Breast epithelium (tissue), 3 donors: ENCODE data around the gene IGF2BP2.

Experiments used
- CTCF ChIP-seq, 3 donors: fragments of 450-650 bp; IDR thresholded peaks; one replicate each; pipeline ENCODE4 v1.5.1; 2016 to 2017; ENCODE audit warnings: antibody characterized with exemption in 3 of 3, mild to moderate bottlenecking in 3 of 3, moderate library complexity in 3 of 3
- POLR2A ChIP-seq: fragments of 450-650 bp; IDR thresholded peaks from one replicate; pipeline ENCODE4 v1.6.1; 2016; ENCODE audit warnings: antibody characterized with exemption, mild to moderate bottlenecking, moderate library complexity
- POLR2AphosphoS5 ChIP-seq, 3 donors: sonication (generic); formaldehyde crosslinking; IDR thresholded peaks; one replicate each; pipeline ENCODE4 v1.6.1; 2017; ENCODE audit warnings: antibody characterized with exemption in 3 of 3

- TF ChIP-seq CTCF (IDR thresholded peaks at IDR 0.05) (no peak), POLR2AphosphoS5 (IDR thresholded peaks at IDR 0.05) (no peak), POLR2A (no peak)
Observed at GRCh38 chr3:185645596-185646381, 179.1 kb downstream of the IGF2BP2 start.
